ENCODE results near the gene GDF11. TPM values are rescaled to one million over a fixed set of nuclear protein-coding genes. Genes with fewer than 3 reads are reported as not detected.

GDF11 gene
- total and polyA plus RNA-seq, 2 of the 4 experiments (the other 2 are of a cell fraction): 2.7 to 12.9 TPM

DNA sequence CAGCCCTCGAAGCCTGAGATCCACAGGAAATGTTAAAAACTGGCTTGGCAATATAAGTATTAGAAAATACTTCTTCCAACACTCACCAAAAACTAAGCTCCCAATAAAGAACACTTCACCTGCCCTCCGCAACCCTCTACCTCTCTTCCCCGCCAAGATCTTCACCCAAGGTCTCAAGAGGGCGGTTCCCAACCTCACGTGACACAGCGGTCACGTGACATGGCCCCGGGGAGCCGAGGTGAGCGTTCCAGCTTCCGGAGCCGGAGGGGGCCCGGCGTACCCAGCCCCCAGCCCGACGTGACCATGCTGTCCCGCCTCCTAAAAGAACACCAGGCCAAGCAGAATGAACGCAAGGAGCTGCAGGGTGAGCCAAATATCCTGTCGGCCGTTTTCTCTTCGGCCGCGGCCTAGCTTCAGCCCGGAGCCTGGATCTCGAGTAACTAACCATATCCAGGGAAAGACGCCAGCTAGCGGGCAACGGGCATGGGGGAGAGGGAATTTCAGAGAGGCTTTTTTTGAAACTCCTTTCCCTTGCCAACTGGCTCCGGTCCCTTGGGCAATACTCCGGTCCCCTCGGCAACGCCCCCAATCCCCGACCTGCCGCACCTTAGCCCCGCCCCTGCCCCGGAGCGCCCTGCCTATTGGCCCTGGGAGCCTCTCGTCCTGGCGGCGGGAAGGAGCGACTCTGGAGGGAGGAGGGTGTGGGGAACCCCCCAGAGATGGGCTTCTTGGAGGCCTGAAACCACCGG lies 26.9 kb upstream of the GDF11 start, which contains the start of gene BLOC1S1 (continued):
- TF ChIP-seq, protein P1, sequence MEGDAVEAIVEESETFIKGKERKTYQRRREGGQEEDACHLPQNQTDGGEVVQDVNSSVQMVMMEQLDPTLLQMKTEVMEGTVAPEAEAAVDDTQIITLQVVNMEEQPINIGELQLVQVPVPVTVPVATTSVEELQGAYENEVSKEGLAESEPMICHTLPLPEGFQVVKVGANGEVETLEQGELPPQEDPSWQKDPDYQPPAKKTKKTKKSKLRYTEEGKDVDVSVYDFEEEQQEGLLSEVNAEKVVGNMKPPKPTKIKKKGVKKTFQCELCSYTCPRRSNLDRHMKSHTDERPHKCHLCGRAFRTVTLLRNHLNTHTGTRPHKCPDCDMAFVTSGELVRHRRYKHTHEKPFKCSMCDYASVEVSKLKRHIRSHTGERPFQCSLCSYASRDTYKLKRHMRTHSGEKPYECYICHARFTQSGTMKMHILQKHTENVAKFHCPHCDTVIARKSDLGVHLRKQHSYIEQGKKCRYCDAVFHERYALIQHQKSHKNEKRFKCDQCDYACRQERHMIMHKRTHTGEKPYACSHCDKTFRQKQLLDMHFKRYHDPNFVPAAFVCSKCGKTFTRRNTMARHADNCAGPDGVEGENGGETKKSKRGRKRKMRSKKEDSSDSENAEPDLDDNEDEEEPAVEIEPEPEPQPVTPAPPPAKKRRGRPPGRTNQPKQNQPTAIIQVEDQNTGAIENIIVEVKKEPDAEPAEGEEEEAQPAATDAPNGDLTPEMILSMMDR (conservative IDR thresholded peaks at IDR 0.05; ENCODE audit: low read depth, low read length): no peak
- no peak for TF ChIP-seq RFX5 (IDR thresholded peaks at IDR 0.05; ENCODE audit: low read depth, low read length)

- Histone ChIP-seq H3K9me3 (ENCODE audit: control insufficient read depth, insufficient read depth, low read length) (no peaks in the 10 kb centered on the region), H3K27ac (ENCODE audit: insufficient read depth, low read length) (peak overlapping the region; percentile 84), H2AK5ac (ENCODE audit: low read depth, low read length) (peak overlapping the region; percentile 98), H3K79me1 (ENCODE audit: low read depth in 1 of 2, low read length in 2 of 2) (peaks cover 17 to 53% of the 10 kb centered on the region in 2 experiments), H4K91ac (ENCODE audit: insufficient read depth, low read depth, low read length) (peak overlapping the region; percentile 78; the same call in 1 of the 2 replicates), H3K4me2 (ENCODE audit: low read depth, low read length) (peak overlapping the region; percentile 94), H2BK20ac (ENCODE audit: low read depth, low read length) (no peak overlapping the region), H3K4me1 (ENCODE audit: control insufficient read depth, insufficient read depth, low read length) (peaks cover 42% of the 10 kb centered on the region), H3K9me1 (ENCODE audit: insufficient read depth, low read length) (peaks cover 32% of the 10 kb centered on the region), H2BK5ac (ENCODE audit: low read depth, low read length, poor library complexity, severe bottlenecking) (peak overlapping the region; percentile 61), H2BK15ac (ENCODE audit: low read depth, low read length) (peak overlapping the region; percentile 33; the same call in 1 of the 3 replicates), H2BK120ac (ENCODE audit: low read depth, low read length) (peak overlapping the region; percentile 46; the same call in 1 of the 2 replicates), H3K27me3 (ENCODE audit: control insufficient read depth, insufficient read depth, low read length) (no peaks in the 10 kb centered on the region), H3K14ac (replicated peaks; ENCODE audit: low read depth, low read length) (peak overlapping the region; percentile 65), H3K36me3 (ENCODE audit: control insufficient read depth, insufficient read depth, low read length) (no peaks in the 10 kb centered on the region), H4K5ac (ENCODE audit: low read depth, low read length) (peak overlapping the region; percentile 26; the same call in 1 of the 2 replicates), H3K56ac (ENCODE audit: extremely low read depth, insufficient read depth, low read length) (peak overlapping the region; percentile 73), H3K18ac (ENCODE audit: low read depth, low read length) (no peak overlapping the region; the same call in 1 of the 2 replicates), H4K20me1 (ENCODE audit: insufficient read depth, low read length) (peaks cover 13% of the 10 kb centered on the region), H3K9ac (ENCODE audit: low read depth, low read length) (peak overlapping the region; percentile 70), H2AFZ (replicated peaks; ENCODE audit: low read length, poor library complexity) (peak overlapping the region; percentile 92), H2AK9ac (replicated peaks; ENCODE audit: low read depth, low read length, poor library complexity) (peak overlapping the region; percentile 78), H3K4ac (ENCODE audit: low read depth, low read length) (peak overlapping the region; percentile 82), H4K8ac (ENCODE audit: low read depth in 2 of 2, low read length in 2 of 2) (peak overlapping the region; percentile 83 to 95), H3K23ac (ENCODE audit: low read depth, low read length) (peak overlapping the region; percentile 80; the same call in 1 of the 2 replicates), H3K4me3 (ENCODE audit: insufficient read depth, low read depth, low read length) (peak overlapping the region; percentile 78)
- ATAC-seq (ENCODE audit: low read depth) (peak; percentile 1), DNase-seq (no peak)
- intact Hi-C loops (cut with micrococcal nuclease) (no loop called here), in situ Hi-C loops (cut with MboI; ENCODE audit: low sequenced_read_pairs) (no loop called here), dilution Hi-C loops (cut with HindIII; ENCODE audit: low sequenced_read_pairs, unreplicated experiment) (no loop called here)
- WGBS, 2 experiments (ENCODE audit: extremely low coverage in 2 of 2, insufficient read length in 1 of 2): no CpG with 5 or more reads among the region's 13 CpGs
- ChIA-PET CTCF (no interaction called here), POLR2A (ENCODE audit: unreplicated experiment) (no interaction called here)
- no TSS peak for BruUV-seq (replicated peaks)
- no peak for TF ChIP-seq CHD1 (IDR thresholded peaks at IDR 0.05; ENCODE audit: low read depth, low read length)
Measured at GRCh38 chr12:55716582-55716957, 26.4 kb upstream of the GDF11 start.

Measured in IMR-90 (cell line).